ENCODE data around the gene PKP4. TPM values are rescaled to one million over a fixed set of nuclear protein-coding genes. Genes with fewer than 3 reads are reported as not detected.

PKP4 gene
- total RNA-seq, 1 donor from 2014 or later, result 149 TPM

DNA sequence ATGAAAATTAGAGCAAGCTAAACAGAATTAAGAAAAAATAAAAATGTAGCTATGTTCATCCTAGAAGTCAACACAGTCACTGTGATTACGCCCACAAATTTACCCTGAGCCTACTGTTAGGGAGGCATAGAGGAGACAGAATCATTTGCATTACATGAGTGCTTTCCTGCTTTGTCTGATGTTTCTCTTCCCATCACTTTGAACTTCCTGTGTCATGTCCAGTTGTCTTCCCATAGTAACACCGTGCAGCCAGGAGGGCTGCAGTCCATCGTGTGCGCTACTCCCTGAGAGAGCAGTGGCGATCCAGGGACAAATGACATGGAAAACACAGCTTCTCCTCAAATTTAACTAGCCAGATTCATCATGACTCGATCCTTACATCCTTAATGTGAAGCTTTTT, 188.5 kb downstream of the PKP4 start:
- no peak for DNase-seq (ENCODE audit: low read depth)

DNA sequence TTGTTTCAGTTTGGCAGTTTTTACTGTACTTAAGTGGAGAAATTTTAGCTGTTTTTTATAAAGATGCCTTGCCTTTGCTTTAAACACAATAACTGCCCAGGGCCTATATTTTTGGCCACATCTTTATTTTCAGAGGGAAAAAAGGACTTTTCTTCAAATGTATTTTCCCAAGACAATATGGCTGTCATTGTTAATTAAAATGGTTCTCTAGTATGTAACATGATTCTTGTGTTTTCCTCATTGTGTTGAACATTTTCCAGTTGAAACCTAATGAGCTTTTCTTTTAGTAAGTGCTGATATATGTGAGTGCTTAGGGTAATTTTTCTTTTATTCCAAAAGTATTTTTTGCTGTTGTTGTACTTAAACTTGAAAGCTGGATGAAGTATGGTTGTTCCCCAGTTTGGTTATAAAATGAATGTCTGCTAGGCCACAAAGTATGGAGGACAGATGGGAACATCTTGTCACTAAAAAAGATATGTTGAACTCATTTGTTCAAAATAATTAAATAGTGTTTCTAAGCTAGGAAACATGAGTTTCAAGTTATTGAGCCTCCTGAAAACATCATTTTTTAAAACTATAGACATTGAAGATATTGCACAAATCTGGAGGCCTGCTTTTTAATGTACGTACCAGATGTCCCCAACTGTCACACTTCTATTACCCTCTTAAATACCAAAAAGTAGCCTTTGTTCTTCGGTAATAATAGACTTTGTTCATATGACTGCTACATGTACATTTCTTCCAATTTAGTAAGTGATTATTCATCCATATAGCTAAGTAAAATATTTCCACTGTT, 190.9 kb downstream of the PKP4 start:
- DNase-seq (ENCODE audit: low read depth), result no peak

DNA sequence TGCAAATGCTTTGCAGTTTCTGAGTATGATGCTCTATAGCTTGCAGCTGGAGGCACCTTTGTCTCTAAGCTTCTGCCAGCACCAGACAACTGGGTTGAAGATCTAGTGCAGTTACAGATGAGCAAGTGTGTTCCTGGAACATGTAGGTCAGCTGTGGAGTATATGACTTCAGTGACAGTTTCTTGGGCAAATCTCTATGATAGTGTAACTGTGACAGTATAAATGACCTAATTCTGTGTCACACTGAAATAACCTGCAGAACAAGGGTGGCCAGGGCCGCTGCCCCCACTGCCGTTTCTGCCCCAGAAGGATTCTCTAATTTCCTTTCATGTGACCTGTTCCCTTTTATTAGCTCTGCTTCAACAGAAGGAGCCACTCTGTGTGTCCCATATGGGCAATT, 193.1 kb downstream of the PKP4 start:
- DNase-seq (ENCODE audit: low read depth), result no peak

DNA sequence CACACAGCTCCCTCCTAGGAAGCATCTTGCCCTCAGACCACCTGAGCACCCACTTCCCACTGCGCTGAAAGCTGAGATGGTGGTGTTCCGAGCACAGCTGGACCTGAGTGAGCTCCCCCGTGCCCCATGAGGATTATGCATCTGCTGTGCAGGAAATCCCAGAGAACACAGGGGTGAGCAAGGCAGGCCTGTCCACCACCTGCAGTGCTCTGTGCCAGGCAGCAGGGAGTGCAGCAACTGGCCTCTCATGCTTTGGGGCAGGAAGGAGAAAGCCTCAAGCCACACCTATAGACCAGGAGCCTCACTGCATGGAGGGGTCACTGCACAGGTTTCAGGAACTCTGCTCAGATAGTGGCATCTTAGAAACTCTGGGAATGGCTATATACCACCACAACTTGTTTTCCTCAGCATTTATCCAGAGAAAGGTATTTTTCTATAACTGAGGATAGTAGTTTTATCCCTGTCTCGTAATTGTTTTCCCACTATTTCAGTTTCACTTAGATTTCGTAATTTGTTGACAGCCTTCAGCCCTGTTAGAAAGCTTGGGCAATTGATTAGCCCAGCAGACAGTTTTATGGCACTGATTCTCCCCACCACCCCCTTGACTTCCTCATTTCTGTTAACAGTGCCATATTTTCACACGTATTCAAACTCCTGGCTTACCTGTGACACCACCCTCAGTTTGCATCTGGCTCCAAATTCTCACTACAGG, 194.1 kb downstream of the PKP4 start:
- no peak for DNase-seq (ENCODE audit: low read depth)

- DNase-seq (ENCODE audit: low read depth), result no peak
These were observed 194.8 kb downstream of the PKP4 start for GRCh38 chr2:158651358-158652057.

DNA sequence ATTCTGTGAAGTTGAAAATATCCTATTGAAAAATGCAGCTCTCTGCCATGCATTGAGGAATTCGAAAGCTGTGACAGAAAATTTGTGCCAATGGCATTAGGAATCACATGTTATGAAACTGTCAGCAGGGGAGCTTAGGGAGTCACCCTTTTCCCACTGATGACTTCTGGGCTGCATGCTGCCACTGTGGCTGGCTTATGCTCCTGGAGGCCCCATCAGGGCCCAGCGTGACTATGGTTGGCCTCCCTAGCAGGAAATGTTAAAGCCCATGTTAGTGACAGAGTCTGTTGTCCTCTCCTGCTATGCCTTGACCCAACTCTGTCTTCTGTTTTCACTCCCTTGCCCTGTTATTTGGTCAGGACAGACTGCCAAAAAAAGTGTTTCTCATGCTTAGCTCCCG, 198.9 kb downstream of the PKP4 start:
- no peak for DNase-seq (ENCODE audit: low read depth)

GRCh38 chr2:158656492-158657229, 199.9 kb downstream of the PKP4 start:
- DNase-seq (ENCODE audit: low read depth), result no peak

DNA sequence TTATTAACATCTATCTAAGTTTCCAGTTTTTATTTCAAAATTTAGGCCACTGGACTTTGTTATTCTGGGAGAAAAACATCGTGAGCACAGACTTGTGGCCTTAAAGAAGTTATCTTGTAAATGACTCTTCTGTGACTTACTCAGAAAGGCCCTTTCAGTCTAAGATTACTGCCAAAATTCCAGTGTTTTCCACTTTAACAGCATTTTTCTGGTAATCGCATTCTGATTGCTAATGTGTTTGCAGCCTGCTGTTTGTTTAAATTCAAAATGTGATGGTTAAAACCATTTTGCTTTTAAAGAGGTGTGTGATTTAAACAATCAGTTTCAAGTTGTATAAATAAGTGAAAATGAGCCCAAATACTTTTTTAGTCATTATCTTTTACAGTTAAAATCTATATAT, 201.6 kb downstream of the PKP4 start:
- DNase-seq (ENCODE audit: low read depth), result no peak

- DNase-seq (ENCODE audit: low read depth), result no peak
These were observed 202.7 kb downstream of the PKP4 start for GRCh38 chr2:158659483-158659882.

DNA sequence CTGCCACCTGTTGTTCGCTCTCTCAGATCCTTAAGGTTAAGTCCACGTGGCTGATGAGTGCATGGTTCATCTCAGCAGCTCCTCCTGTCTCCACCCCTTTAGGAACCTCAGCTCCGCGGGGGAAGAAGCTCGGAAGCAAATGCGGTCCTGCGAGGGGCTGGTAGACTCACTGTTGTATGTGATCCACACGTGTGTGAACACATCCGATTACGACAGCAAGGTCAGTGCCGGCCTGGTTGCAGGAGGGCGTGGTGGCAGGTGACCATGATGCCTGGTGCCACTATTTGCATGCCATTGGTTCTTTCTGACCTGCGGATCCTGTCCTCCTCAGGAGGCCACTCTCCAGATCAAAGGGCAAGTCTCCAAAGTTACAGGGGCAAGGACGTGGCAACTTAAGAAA, 204.5 kb downstream of the PKP4 start:
- DNase-seq (ENCODE audit: low read depth), result no peak

DNA sequence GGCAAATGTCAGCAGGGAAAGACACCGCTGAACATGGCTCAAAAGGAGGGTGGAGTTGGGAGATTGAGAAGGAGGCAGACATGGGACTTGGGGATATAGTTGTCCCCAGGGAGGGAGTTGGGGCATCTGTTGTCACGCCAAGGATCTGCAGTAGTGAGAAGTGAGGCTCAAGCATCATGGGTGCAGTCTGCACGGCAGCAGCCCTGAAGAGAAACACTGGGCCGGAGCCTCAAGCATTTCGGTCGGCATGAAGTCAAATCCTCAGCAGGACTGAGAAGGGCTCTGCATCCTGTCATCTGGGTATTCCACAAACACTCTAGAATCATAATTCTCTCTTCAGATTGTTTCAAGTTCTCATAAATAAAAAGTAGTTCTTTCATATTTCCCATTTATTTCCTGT, 205.7 kb downstream of the PKP4 start:
- DNase-seq (ENCODE audit: low read depth), result no peak

DNA sequence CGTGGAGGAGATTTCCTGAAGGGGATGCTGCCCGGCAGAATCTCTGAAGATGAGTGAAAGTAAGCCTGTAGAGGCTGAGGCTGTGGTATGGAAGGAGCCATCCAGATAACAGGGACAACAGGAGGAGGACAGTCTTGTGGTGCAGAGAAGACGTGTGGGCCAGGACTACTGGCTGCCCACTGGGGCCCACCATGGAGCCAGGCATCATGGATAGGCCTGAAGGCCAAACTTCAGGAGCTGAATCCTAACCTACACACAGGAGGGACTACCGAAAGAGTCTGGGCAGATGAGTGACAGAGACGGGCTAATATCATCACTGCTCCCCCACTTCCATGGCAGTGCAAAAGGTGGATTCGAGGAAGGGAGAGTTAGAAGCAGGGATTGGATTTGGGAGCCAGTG, 207.0 kb downstream of the PKP4 start:
- no peak for DNase-seq (ENCODE audit: low read depth)

GRCh38 chr2:158664987-158665386, 208.2 kb downstream of the PKP4 start:
- DNase-seq (ENCODE audit: low read depth), result no peak

- no peak for DNase-seq (ENCODE audit: low read depth)
These were observed 209.0 kb downstream of the PKP4 start for GRCh38 chr2:158665536-158666302.

- DNase-seq (ENCODE audit: low read depth), result no peak
These were observed 210.2 kb downstream of the PKP4 start for GRCh38 chr2:158666969-158667368.

DNA sequence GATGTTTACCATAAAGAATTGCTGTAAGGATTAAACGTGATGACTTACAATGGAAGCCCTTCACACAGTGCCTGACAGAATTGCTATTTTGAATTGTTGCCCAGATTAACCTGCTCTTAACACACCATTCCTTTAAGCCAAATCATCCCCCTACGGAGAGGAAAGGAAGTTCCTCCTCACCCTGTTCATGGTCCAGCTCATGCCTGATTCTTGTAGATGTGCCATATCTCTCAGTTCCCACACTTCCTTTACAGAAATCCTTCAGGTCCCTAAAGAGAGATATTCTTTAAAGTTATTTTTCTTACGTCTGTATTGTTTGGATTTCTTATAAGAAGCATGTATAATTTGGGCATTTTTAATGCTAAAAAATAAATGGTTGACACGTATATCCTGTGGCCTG, 210.8 kb downstream of the PKP4 start:
- peak; percentile 47 for DNase-seq (ENCODE audit: low read depth)

- DNase-seq (ENCODE audit: low read depth), result no peak
These were observed 211.4 kb downstream of the PKP4 start for GRCh38 chr2:158668001-158668765.

DNA sequence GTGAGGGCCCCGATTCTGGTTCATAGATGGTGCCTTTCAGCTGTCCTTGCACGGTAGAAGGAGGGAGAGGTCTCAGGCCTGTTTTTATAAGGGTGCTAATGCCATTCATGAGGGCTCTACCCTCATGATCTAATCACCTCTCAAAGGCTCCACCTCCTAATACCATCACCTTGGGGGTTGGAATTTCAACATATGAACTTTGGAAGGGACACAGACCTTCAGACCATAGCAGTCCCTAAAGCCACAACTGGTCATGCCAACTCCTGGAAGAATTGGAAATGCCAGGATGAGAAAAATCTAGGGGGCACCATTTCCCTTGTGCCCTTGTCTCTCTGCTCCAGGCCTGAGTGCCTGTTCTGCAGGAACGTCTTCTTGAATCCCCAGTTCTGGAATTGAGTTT, 213.5 kb downstream of the PKP4 start:
- no peak for DNase-seq (ENCODE audit: low read depth)

- DNase-seq (ENCODE audit: low read depth), result no peak
These were observed 214.9 kb downstream of the PKP4 start for GRCh38 chr2:158671360-158672245.

DNA sequence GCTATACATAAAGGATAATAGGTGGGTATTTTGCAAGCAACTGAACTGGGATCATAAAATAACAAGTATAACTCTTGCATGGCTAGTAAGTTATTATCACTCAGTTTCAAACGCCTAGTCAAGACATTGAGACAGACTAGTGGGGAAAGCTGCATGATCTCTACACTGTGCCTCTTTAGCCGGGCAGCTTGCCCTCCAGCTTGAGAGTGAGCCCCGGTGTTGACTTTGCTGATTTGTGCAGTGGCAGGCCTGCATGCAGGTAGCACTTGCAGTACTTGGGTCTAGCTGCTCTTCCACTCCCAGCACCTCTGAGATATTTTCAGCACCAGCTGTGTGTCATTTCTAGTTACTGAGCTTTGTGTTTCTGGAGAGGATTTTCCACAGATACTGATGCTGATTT, 219.5 kb downstream of the PKP4 start:
- DNase-seq (ENCODE audit: low read depth), result no peak

Measured in renal cortical epithelial cell (primary cell).